ENCODE results near the gene ZNF575.

- TF ChIP-seq, protein P1, sequence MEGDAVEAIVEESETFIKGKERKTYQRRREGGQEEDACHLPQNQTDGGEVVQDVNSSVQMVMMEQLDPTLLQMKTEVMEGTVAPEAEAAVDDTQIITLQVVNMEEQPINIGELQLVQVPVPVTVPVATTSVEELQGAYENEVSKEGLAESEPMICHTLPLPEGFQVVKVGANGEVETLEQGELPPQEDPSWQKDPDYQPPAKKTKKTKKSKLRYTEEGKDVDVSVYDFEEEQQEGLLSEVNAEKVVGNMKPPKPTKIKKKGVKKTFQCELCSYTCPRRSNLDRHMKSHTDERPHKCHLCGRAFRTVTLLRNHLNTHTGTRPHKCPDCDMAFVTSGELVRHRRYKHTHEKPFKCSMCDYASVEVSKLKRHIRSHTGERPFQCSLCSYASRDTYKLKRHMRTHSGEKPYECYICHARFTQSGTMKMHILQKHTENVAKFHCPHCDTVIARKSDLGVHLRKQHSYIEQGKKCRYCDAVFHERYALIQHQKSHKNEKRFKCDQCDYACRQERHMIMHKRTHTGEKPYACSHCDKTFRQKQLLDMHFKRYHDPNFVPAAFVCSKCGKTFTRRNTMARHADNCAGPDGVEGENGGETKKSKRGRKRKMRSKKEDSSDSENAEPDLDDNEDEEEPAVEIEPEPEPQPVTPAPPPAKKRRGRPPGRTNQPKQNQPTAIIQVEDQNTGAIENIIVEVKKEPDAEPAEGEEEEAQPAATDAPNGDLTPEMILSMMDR (IDR thresholded peaks at IDR 0.05 in 4 of 5, conservative IDR thresholded peaks at IDR 0.05 in 1 of 5): no peak
- no peak for TF ChIP-seq POLR2A (IDR thresholded peaks at IDR 0.05)
These were observed 11.1 kb downstream of the ZNF575 start for GRCh38 chr19:43544077-43544476.
